OCI-LY1 (cell line): ENCODE results near the gene CSE1L.

Experiments used
- H2AFZ ChIP-seq: fragments of 200-600 bp; sonication (generic), shearing (Covaris generic); 2 replicates; pipeline ENCODE4 v1.6.0; 2014; ENCODE audit warnings: antibody characterized with exemption, mild to moderate bottlenecking, low read length
- H3F3A ChIP-seq: fragments of 200-600 bp; sonication (generic), shearing (Covaris generic); 2 replicates; pipeline ENCODE4 v1.6.0; 2014; ENCODE audit warnings: mild to moderate bottlenecking, antibody characterized with exemption, low read length, moderate library complexity; ENCODE audit not compliant: insufficient read depth
- H3K27ac ChIP-seq: fragments of 200-600 bp; sonication (generic); 2 replicates; pipeline ENCODE4 v1.5.1; 2014; ENCODE audit warnings: low read length, mixed run types, mild to moderate bottlenecking, low read depth; ENCODE audit not compliant: poor library complexity, severe bottlenecking
- H3K27me3 ChIP-seq: fragments of 200-600 bp; sonication (generic); 2 replicates; pipeline ENCODE4 v1.6.0; 2014; ENCODE audit warnings: antibody characterized with exemption, mild to moderate bottlenecking, low read length, moderate library complexity; ENCODE audit not compliant: insufficient read depth
- H3K36me3 ChIP-seq: fragments of 200-600 bp; sonication (generic); 2 replicates; pipeline ENCODE4 v1.6.1; 2014; ENCODE audit warnings: mild to moderate bottlenecking, antibody characterized with exemption, low read length, moderate library complexity, mixed read lengths; ENCODE audit not compliant: insufficient read depth
- H3K4me1 ChIP-seq: fragments of 200-600 bp; sonication (generic); 2 replicates; pipeline ENCODE4 v1.5.1; 2014; ENCODE audit warnings: mild to moderate bottlenecking, low read length, moderate library complexity; ENCODE audit not compliant: insufficient read depth, severe bottlenecking
- H3K4me2 ChIP-seq: fragments of 200-600 bp; sonication (generic), shearing (Covaris generic); 2 replicates; pipeline ENCODE4 v1.6.1; 2014; ENCODE audit warnings: low read length
- H3K4me3 ChIP-seq: fragments of 200-600 bp; sonication (generic); 2 replicates; pipeline ENCODE4 v1.5.1; 2014; ENCODE audit warnings: low read length, low read depth, mild to moderate bottlenecking, mixed read lengths; ENCODE audit not compliant: poor library complexity, severe bottlenecking
- H3K79me2 ChIP-seq: fragments of 200-600 bp; shearing (Covaris generic); 2 replicates; pipeline ENCODE4 v1.6.1; 2016; ENCODE audit warnings: mixed run types, low read length, mixed read lengths; ENCODE audit not compliant: insufficient read depth
- H3K9ac ChIP-seq: fragments of 200-600 bp; sonication (generic), shearing (Covaris generic); 2 replicates; pipeline ENCODE4 v1.6.1; 2014; ENCODE audit warnings: mild to moderate bottlenecking, low read length, mixed read lengths
- H3K9me2 ChIP-seq: fragments of 200-600 bp; sonication (generic), shearing (Covaris generic); 2 replicates; pipeline ENCODE4 v1.6.1; 2014; ENCODE audit warnings: low read depth, mild to moderate bottlenecking, low read length, mixed read lengths
- H3K9me3 ChIP-seq: fragments of 200-600 bp; shearing (Covaris generic); 2 replicates; pipeline ENCODE4 v1.6.1; 2014; ENCODE audit warnings: low read length, mixed read lengths
- H4K20me1 ChIP-seq: fragments of 200-600 bp; sonication (generic), shearing (Covaris generic); 2 replicates; pipeline ENCODE4 v1.6.0; 2016; ENCODE audit warnings: mild to moderate bottlenecking, low read length; ENCODE audit not compliant: insufficient read depth
- EZH2 ChIP-seq: fragments of 200-600 bp; sonication (generic), shearing (Covaris generic); IDR thresholded peaks from 2 replicates; pipeline ENCODE4 v1.8.0; 2017; ENCODE audit warnings: borderline replicate concordance, mixed run types, mild to moderate bottlenecking, antibody characterized with exemption, low read length, moderate library complexity, mixed read lengths
- TF ChIP-seq, protein P1 (sequence below): fragments of 200-600 bp; sonication (generic), shearing (Covaris generic); IDR thresholded peaks from 2 replicates; pipeline ENCODE4 v1.5.1; 2017; ENCODE audit warnings: mild to moderate bottlenecking, antibody characterized with exemption, low read length, moderate library complexity, mixed read lengths

CSE1L gene

DNA sequence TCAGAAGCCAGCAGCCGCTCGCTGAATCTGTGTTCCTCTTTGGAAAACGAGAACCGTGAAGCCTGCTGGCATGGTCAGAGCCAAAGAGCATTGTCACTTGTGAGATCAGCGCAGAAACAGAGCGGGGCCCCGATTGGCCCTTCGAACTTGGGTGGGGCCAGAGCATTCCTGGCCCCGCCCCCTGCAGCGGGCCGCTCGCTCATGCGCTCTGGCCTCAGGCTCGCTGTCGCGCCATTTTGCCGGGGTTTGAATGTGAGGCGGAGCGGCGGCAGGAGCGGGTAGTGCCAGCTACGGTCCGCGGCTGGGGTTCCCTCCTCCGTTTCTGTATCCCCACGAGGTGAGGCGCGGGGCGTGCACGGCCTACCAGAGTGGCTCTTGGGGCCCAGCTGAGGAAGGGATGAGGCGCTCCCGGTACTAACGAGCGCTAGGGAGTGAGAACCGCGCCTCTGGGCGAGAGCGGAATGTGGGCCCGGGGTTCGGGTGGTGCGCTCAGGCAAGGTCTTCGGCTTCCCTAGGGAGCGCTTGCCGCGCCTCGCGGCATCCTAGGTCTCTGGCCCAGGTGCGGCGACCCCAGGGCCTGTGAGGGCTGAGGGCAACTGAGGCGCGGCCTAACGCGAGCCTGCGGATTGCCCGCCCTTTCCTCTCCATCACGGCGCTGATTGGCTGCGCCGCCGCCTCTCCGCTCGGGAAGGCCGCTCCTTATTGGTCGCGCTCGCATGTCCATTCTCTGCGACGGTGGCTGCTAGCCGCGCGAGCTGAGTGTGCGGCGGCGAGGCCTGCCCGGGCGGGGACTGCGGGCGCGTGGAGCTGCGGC lies at the start of gene CSE1L:
Gene CSE1L (plus strand): TSS at position 226 of the 814 bp plus-strand sequence. CDS start 12,152 bp downstream, outside the sequence.
- peaks cover 46% of the 10 kb centered on the region for H3K79me2 ChIP-seq
- H3K27me3 ChIP-seq, result no peaks in the 10 kb centered on the region
- no peaks in the 10 kb centered on the region for H4K20me1 ChIP-seq
- peaks cover 35% of the 10 kb centered on the region for H3K36me3 ChIP-seq
- H3K9me3 ChIP-seq, result no peaks in the 10 kb centered on the region
- H3K4me2 ChIP-seq, result peak within 1 kb of the TSS; percentile 87
- peak within 1 kb of the TSS; percentile 38; the same call in 1 of the 2 replicates for H2AFZ ChIP-seq
- TF ChIP-seq, protein P1, sequence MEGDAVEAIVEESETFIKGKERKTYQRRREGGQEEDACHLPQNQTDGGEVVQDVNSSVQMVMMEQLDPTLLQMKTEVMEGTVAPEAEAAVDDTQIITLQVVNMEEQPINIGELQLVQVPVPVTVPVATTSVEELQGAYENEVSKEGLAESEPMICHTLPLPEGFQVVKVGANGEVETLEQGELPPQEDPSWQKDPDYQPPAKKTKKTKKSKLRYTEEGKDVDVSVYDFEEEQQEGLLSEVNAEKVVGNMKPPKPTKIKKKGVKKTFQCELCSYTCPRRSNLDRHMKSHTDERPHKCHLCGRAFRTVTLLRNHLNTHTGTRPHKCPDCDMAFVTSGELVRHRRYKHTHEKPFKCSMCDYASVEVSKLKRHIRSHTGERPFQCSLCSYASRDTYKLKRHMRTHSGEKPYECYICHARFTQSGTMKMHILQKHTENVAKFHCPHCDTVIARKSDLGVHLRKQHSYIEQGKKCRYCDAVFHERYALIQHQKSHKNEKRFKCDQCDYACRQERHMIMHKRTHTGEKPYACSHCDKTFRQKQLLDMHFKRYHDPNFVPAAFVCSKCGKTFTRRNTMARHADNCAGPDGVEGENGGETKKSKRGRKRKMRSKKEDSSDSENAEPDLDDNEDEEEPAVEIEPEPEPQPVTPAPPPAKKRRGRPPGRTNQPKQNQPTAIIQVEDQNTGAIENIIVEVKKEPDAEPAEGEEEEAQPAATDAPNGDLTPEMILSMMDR, result no peak
- no peak for TF ChIP-seq EZH2
- peak within 1 kb of the TSS; percentile 85 for H3K27ac ChIP-seq
- no peaks in the 10 kb centered on the region for H3K9me2 ChIP-seq
- H3K4me3 ChIP-seq, result peak within 1 kb of the TSS; percentile 79
- H3K4me1 ChIP-seq, result peaks cover 25% of the 10 kb centered on the region
- H3F3A ChIP-seq, result no peaks in the 10 kb centered on the region
- H3K9ac ChIP-seq, result peak within 1 kb of the TSS; percentile 87

DNA sequence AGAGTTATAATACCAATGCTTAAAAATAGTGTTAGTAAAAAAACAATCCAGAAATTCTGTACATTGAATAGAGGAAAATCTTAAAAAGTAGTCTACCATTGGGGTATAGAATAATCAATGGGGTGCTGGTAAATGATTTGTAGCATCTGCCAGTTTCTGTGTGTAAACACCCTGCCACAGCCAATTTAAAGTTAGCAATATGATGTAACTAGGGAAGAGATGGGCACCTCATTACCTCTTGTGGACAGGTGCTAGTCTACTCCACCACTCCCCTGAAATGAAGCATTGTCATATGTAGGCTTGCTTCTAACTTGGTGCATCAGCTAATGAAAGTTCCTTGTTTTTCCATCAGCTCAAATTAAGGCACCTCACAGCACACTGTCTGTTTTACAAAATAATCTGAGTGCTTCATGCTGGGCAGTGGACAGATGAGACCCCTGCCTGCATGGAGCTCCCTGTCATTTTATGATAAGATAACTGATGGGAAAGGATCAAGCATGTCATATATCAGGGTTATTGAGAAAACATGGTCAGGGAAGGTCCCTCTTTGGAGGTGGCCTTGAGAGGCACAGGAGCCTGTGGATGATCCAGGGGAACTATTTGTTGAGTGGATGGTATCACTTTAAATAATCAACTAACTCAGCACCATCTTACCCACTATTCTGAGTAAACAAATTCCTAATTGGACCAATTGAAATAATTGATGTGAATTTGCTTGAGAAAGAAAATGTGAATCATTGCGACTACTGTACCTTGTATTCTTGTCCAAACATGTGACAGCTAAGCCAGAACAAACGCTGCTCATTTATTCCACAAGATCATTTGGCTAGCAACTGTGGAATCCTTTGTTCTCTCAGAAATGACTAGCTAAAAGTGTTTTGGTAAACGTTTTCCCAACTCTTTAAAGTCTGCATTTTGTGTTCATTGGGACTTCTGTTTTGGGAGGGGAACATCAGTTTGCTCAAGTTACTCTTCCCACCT lies 45.9 kb upstream of the CSE1L start:
- TF ChIP-seq, protein P1, result no peak
- TF ChIP-seq EZH2, result no peak
- H4K20me1 ChIP-seq, result no peaks in the 10 kb centered on the region
- H3K4me3 ChIP-seq, result no peak overlapping the region
- no peaks in the 10 kb centered on the region for H3K27me3 ChIP-seq
- H3K9me2 ChIP-seq, result no peaks in the 10 kb centered on the region
- no peaks in the 10 kb centered on the region for H3K79me2 ChIP-seq
- no peaks in the 10 kb centered on the region for H3K4me1 ChIP-seq
- no peak overlapping the region for H3K9ac ChIP-seq
- no peak overlapping the region for H2AFZ ChIP-seq
- no peak overlapping the region for H3K27ac ChIP-seq
- no peak overlapping the region for H3K4me2 ChIP-seq
- H3K9me3 ChIP-seq, result no peaks in the 10 kb centered on the region
- peaks cover 58% of the 10 kb centered on the region for H3K36me3 ChIP-seq
- no peaks in the 10 kb centered on the region for H3F3A ChIP-seq

DNA sequence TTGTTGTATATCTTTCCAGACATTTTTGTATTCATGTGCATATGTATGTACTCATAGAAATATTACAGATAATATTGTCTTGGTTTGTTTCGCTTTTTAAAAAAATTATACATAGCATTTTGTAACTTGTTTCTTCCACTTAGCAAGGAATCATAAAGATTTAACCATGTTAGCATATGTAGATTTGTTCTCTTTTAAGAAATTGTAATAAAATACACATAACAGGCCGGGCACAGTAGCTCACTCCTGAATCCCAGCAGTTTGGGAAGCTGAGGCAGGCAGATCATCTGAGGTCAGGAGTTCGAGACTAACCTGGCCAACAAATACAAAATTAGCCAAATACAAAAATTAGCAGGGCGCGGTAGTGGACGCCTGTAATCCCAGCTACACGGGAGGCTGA lies 44.4 kb upstream of the CSE1L start:
- Histone ChIP-seq H3K79me2 (no peaks in the 10 kb centered on the region), H3K4me3 (no peak overlapping the region), H2AFZ (no peak overlapping the region), H4K20me1 (no peaks in the 10 kb centered on the region), H3K9ac (no peak overlapping the region), H3F3A (no peaks in the 10 kb centered on the region), H3K27me3 (no peaks in the 10 kb centered on the region), H3K4me2 (no peak overlapping the region), H3K4me1 (no peaks in the 10 kb centered on the region), H3K9me2 (no peaks in the 10 kb centered on the region), H3K27ac (no peak overlapping the region), H3K36me3 (peaks cover 49% of the 10 kb centered on the region), H3K9me3 (no peaks in the 10 kb centered on the region)
- no peak for TF ChIP-seq EZH2
- TF ChIP-seq, protein P1, result no peak
